Esophagus squamous epithelium (tissue), 5 donors: ENCODE measurements around the gene FAM174C. TPM values are rescaled to one million over a fixed set of nuclear protein-coding genes. Genes with fewer than 3 reads are reported as not detected.

Source experiments
- DNase-seq: peaks from one replicate; lab custom pipeline; 2025; lab: John Stamatoyannopoulos, UW
- H3K27ac ChIP-seq, 4 donors: fragments of 200-600 bp; sonication (generic); one replicate each; pipeline ENCODE4 v1.5.1; 2016 to 2019; ENCODE audit warnings: mild to moderate bottlenecking in 1 of 4
- H3K27me3 ChIP-seq, 4 donors: fragments of 200-600 bp; sonication (generic); 1 replicate in 3 of 4; 2 replicates in 1 of 4; pipeline versions ENCODE4 v1.5.1 to v1.6.0; 2017 to 2021; ENCODE audit warnings: antibody characterized with exemption in 1 of 4
- H3K36me3 ChIP-seq, 3 donors: fragments of 200-600 bp; sonication (generic); one replicate each; pipeline ENCODE4 v1.5.1; 2016 to 2019
- H3K4me1 ChIP-seq, 3 donors: fragments of 200-600 bp; sonication (generic); one replicate each; pipeline ENCODE4 v1.5.1; 2017 to 2019
- H3K4me3 ChIP-seq, 4 donors: fragments of 200-600 bp; sonication (generic); 1 replicate in 3 of 4; 2 replicates in 1 of 4; pipeline ENCODE4 v1.5.1; 2016 to 2019; ENCODE audit warnings: mild to moderate bottlenecking in 2 of 4, moderate library complexity in 1 of 4
- H3K9me3 ChIP-seq, 3 donors: fragments of 200-600 bp; sonication (generic); one replicate each; pipeline ENCODE4 v1.5.1; 2016 to 2019
- POLR2A ChIP-seq, 4 donors: fragments of 450-650 bp; IDR thresholded peaks; one replicate each; pipeline ENCODE4 v1.6.1; 2017; ENCODE audit warnings: antibody characterized with exemption in 4 of 4, mild to moderate bottlenecking in 4 of 4, moderate library complexity in 3 of 4
- WGBS, 2 donors: methylation state at CpG; one replicate each; pipeline ENCODE4 v1.1.5; 2018; 5-methylcytosine and 5-hydroxymethylcytosine counted together
- intact Hi-C: fragments of 100-400 bp; cut with DNase I; formaldehyde crosslinking; loops from one replicate; pipeline ENCODE4 v1.15.0; 2022
- total RNA-seq, 4 donors: library from RNA; depleted of rRNA; stranded (reverse); fragments of >200 nt; gene quantifications; one replicate each; pipeline ENCODE4 v1.1.0, GENCODE V29; 2016
- TF ChIP-seq, protein P1 (sequence below), 6 experiments: fragments of 450-650 bp in 4 of 6; fragments of 200-600 bp in 2 of 6; sonication (generic) in 2 of 6; IDR thresholded peaks; one replicate each; pipeline ENCODE4 v1.5.1; 2016 to 2019; ENCODE audit warnings: antibody characterized with exemption in 6 of 6, mild to moderate bottlenecking in 4 of 6, moderate library complexity in 4 of 6
- donor health status: DM: yes; HTN: yes; CAD: no.

Gene FAM174C
- total RNA-seq, 4 donors from 2014 or later: 31.5 to 69.8 (median 50.5) TPM

GRCh38 chr19:1268226-1269064, 6.9 kb upstream of the FAM174C start:
- TF ChIP-seq, protein P1, sequence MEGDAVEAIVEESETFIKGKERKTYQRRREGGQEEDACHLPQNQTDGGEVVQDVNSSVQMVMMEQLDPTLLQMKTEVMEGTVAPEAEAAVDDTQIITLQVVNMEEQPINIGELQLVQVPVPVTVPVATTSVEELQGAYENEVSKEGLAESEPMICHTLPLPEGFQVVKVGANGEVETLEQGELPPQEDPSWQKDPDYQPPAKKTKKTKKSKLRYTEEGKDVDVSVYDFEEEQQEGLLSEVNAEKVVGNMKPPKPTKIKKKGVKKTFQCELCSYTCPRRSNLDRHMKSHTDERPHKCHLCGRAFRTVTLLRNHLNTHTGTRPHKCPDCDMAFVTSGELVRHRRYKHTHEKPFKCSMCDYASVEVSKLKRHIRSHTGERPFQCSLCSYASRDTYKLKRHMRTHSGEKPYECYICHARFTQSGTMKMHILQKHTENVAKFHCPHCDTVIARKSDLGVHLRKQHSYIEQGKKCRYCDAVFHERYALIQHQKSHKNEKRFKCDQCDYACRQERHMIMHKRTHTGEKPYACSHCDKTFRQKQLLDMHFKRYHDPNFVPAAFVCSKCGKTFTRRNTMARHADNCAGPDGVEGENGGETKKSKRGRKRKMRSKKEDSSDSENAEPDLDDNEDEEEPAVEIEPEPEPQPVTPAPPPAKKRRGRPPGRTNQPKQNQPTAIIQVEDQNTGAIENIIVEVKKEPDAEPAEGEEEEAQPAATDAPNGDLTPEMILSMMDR (IDR thresholded peaks at IDR 0.05): no peak
- no peak for TF ChIP-seq POLR2A (IDR thresholded peaks at IDR 0.05)
- no peak for DNase-seq
- Histone ChIP-seq H3K4me3 (peak overlapping the region in 3 of 4 donors; percentile 73 to 95 (median 81)), H3K36me3 (peaks cover 8 to 33% (median 13%) of the 10 kb centered on the region in 3 donors), H3K27me3 (no peaks in the 10 kb centered on the region), H3K9me3 (no peaks in the 10 kb centered on the region), H3K27ac (peak overlapping the region; percentile 98 to 100 (median 99)), H3K4me1 (peaks cover 68 to 94% (median 73%) of the 10 kb centered on the region in 3 donors)
- intact Hi-C loops: no loop called here
- 43 to 54% methylated on average over 22 to 33 of the region's 40 CpGs for WGBS, 2 donors

GRCh38 chr19:1269065-1269477, 6.3 kb upstream of the FAM174C start, which contains the start of gene CIRBP:
Gene CIRBP, plus strand, starts transcription at chr19:1269332. Its CDS starts 1,602 bp downstream, at chr19:1270934.
- DNase-seq: peak; percentile 99
- intact Hi-C loops: no loop called here
- no CpG with 5 or more reads among the region's 50 CpGs for WGBS, 2 donors

DNA sequence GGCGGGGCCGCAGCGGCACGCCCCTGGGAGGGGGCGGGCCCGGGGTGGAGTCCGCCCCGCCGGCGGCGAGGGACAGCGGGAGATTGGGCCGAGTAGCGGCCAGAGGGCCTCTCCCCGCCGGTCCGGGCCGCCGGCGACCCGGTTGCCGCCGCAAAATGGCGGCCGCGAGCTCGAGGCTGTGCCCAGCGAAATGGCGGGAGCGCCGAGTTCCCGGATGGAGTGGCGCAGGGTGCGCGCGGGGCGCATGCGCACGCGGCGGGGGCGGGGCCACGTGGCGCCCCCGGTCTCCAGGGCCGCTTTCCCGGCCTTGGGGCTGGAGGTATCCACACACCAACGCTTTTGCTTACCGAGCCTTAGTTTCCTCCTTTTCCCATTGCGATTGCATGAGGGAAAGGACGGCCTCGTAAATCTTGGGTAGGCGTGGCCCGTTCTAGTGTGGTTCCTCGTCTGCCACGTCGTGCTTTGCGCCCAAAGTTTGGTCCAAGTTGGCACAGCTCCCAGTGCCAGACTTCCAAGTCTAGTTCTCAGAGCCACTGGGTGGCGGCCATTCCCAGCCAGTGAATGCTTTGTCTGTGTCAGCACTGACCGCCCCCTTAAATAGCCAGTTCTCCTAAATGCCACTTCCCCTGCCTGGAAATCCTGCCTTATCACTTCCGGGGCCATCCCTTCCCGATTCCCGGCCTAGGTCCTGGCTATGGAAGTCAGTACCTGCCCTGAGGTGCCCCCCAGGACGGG, 5.7 kb upstream of the FAM174C start:
- H3K4me3 ChIP-seq: peak overlapping the region; percentile 64 to 95 (median 77)
- H3K9me3 ChIP-seq: no peaks in the 10 kb centered on the region
- WGBS, 2 donors: 0 to 2% methylated on average over 1 to 13 of the region's 64 CpGs
- peak overlapping the region; percentile 98 to 100 (median 99) for H3K27ac ChIP-seq
- no peak for DNase-seq
- intact Hi-C loops: loop anchor here (10.0 kb wide), 1 partner anchor 135 kb away; the partner anchor contains the start of genes DAZAP1 and GAMT
- peaks cover 20 to 45% (median 22%) of the 10 kb centered on the region in 3 donors for H3K36me3 ChIP-seq
- H3K4me1 ChIP-seq: peaks cover 80 to 94% (median 83%) of the 10 kb centered on the region in 3 donors
- TF ChIP-seq, protein P1 (IDR thresholded peaks at IDR 0.05): peak in 2 of 6 experiments; percentile 6 to 19
- TF ChIP-seq POLR2A (IDR thresholded peaks at IDR 0.05): peak in 1 of 4 donors; percentile 4
- no peaks in the 10 kb centered on the region for H3K27me3 ChIP-seq

More at GRCh38 chr19:1269065-1269477, 6.3 kb upstream of the FAM174C start, which contains the start of gene CIRBP:
- Histone ChIP-seq H3K9me3 (no peaks in the 10 kb centered on the region), H3K4me1 (peaks cover 74 to 94% (median 78%) of the 10 kb centered on the region in 3 donors), H3K27ac (peak within 1 kb of the TSS; percentile 98 to 100 (median 99)), H3K27me3 (no peaks in the 10 kb centered on the region), H3K4me3 (peak within 1 kb of the TSS; percentile 64 to 95 (median 77)), H3K36me3 (peaks cover 14 to 40% (median 17%) of the 10 kb centered on the region in 3 donors)
- TF ChIP-seq POLR2A (IDR thresholded peaks at IDR 0.05): peak in 3 of 4 donors; percentile 98 to 99 (median 99)
- TF ChIP-seq, protein P1 (IDR thresholded peaks at IDR 0.05): peak in 2 of 6 experiments; percentile 1 to 5

DNA sequence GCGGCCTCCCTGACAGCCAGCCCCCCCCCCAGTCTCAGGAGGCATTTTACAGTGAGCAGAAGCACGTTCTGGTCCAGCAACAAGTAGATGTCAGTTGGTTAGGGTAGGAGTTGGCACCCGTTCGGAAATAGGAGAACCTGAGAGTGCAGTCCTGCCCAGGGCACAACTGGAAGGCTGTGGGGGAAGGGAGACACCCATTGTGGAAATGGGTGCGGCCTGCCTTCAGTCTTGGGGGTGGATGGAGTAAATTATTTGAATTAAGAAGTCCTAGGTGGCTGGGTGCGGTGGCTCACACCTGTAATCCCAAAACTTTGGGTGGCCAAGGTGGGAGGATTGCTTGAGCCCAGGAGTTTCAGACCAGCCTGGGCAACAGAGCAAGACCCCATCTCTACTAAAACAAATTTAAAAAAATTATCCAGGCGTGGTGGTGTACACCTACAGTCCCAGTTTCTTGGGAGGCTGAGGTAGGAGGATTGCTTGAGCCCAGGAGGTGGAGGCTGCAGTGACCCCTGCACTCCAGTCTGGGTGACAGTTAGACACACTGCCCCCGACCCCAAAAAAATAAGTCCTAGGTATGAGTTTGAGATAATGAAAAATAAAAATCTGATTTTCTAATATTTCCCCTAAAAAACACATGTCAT, 5.0 kb upstream of the FAM174C start:
- H3K27ac ChIP-seq: peak overlapping the region; percentile 98 to 100 (median 99)
- peaks cover 24 to 50% (median 26%) of the 10 kb centered on the region in 3 donors for H3K36me3 ChIP-seq
- H3K4me3 ChIP-seq: peak overlapping the region; percentile 64 to 95 (median 77)
- WGBS, 2 donors: 16 to 28% methylated on average over 2 to 6 of the region's 8 CpGs
- H3K4me1 ChIP-seq: peaks cover 80 to 93% (median 81%) of the 10 kb centered on the region in 3 donors
- no peak for TF ChIP-seq POLR2A (IDR thresholded peaks at IDR 0.05)
- TF ChIP-seq, protein P1 (IDR thresholded peaks at IDR 0.05): no peak
- DNase-seq: no peak
- intact Hi-C loops: loop anchor here (10.0 kb wide), 1 partner anchor 134 kb away; the partner anchor contains the start of genes DAZAP1 and GAMT
- no peaks in the 10 kb centered on the region for H3K27me3 ChIP-seq
- H3K9me3 ChIP-seq: no peaks in the 10 kb centered on the region
